HUES64 (cell line): Measurements from ENCODE around the gene KISS1R.

Experiments used
- H3K27ac ChIP-seq: 2 replicates; pipeline ENCODE4 v1.7.0; 2013; ENCODE audit warnings: low read depth, low read length, inconsistent platforms
- H3K27me3 ChIP-seq: 2 replicates; pipeline ENCODE4 v1.6.1; 2013; ENCODE audit warnings: mild to moderate bottlenecking, low read length; ENCODE audit not compliant: insufficient read depth
- H3K36me3 ChIP-seq: 2 replicates; pipeline ENCODE4 v1.6.1; 2013; ENCODE audit warnings: mild to moderate bottlenecking, low read length; ENCODE audit not compliant: insufficient read depth
- H3K4me1 ChIP-seq: 2 replicates; pipeline ENCODE4 v1.6.1; 2013; ENCODE audit warnings: mild to moderate bottlenecking, low read length, moderate library complexity; ENCODE audit not compliant: insufficient read depth
- H3K4me3 ChIP-seq: 2 replicates; pipeline ENCODE4 v1.5.1; 2013; ENCODE audit warnings: mild to moderate bottlenecking, low read length, moderate library complexity
- H3K9ac ChIP-seq: 2 replicates; pipeline ENCODE4 v1.6.1; 2013; ENCODE audit warnings: mild to moderate bottlenecking, low read depth, low read length
- H3K9me3 ChIP-seq: 2 replicates; pipeline ENCODE4 v1.6.1; 2013; ENCODE audit warnings: low read depth, low read length; ENCODE audit not compliant: insufficient read depth
- WGBS: fragments of 150-250, 120-280 bp; methylation state at CpG from one replicate; pipeline ENCODE4 v1.1.7; 2013; ENCODE audit warnings: missing lambda C conversion rate; 5-methylcytosine and 5-hydroxymethylcytosine counted together

KISS1R gene

DNA sequence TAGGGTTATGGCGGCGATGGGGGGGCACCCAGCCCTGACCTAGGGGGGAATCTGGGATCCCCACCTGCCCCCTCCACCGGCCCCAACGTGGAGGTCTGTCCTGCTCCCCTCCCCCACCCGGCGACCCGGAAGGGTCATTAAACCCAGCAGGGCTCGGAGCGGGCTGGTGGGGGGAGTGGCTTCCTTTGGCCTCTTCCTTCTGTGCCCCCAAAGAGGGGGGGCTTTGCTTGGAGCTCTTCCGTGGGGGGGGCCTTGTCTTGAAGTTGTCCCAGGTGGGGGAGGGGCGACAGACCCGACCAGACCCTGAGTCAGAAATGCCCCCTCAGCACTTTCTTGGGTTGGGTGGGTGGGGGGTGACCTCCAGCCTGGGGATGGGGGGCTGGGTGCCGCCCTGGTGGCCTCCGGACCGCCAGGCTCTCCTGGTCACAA, 10.2 kb downstream of the KISS1R start:
- H3K9ac ChIP-seq = no peak overlapping the region
- H3K27ac ChIP-seq = peak overlapping the region; percentile 80
- H3K27me3 ChIP-seq = no peaks in the 10 kb centered on the region

DNA sequence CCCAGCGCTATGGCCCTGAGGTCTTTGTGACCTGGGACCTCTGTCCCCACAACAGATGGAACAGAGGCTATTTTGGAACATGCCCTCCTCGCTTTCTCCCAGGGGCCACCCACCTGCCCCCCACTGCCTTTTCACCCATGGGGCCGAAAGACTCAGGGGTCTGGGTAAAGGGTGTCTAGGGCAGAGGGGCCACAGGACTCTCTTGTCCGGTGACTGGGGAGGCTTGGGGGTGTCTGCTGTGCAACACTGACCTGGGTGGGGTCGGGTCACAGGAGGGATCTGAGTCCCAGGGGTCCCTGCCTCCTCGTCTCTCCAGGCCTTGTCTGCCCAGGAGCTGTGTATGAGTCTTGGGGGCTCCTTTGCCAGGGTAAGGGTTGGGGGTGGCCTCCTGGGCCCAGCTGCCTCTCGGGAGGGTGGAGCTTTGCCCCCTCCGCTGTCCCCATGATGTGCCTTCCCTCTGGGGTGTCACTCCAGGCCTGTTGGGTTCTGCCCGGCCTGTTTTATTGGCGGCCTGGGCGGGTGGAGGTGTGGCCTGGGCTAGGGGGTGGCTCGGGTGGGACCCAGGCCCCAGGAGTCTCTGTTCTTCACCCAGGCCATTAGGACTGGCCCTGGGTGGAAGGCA, 10.8 kb downstream of the KISS1R start:
- H3K27me3 ChIP-seq = no peaks in the 10 kb centered on the region
- no peak overlapping the region for H3K9ac ChIP-seq
- WGBS = 57% methylated on average over 12 of the region's 12 CpGs
- H3K4me1 ChIP-seq = peaks cover 5% of the 10 kb centered on the region
- no peaks in the 10 kb centered on the region for H3K9me3 ChIP-seq
- peak overlapping the region; percentile 88 for H3K4me3 ChIP-seq
- peaks cover 26% of the 10 kb centered on the region for H3K36me3 ChIP-seq
- H3K27ac ChIP-seq = peak overlapping the region; percentile 80

More for the DNA sequence above, 10.2 kb downstream of the KISS1R start:
- H3K4me3 ChIP-seq = peak overlapping the region; percentile 88
- no peaks in the 10 kb centered on the region for H3K9me3 ChIP-seq
- peaks cover 21% of the 10 kb centered on the region for H3K36me3 ChIP-seq
- H3K4me1 ChIP-seq = peaks cover 5% of the 10 kb centered on the region
- 4% methylated on average over 7 of the region's 15 CpGs for WGBS

DNA sequence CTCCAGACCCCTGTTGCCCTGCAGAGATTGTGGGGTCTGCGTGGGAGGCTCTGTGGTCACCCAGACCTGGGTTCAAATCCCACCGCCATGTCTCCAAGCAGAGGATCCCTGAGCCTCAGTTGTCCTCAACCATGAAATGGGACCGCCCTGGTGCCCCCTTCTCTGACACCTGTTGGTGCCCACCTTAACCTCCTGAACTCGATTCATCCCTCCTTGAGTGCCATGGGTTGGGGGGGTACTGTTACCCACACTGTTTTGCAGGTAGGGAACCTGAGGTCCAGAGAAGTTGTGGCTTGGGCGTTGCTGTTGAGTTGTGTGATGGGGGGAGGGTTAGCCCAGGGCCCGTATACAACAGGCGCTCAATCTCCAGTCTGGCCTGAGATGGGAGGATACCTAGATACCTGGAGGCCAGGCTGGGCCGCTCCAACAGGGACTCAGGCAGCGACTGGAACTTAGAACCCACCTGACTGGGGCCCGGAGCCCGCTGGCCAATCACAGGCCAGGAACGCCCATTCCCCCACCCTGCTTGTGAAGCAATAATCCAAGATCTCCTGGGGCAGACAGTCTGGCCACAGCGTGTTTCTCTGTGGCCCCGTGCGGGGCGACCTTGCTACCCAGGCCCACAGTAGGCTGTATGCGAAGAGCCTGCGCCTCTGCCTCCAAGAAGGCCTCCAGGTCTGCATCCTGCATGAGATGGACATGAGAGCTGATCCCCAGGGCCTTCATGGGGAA, 11.5 kb downstream of the KISS1R start:
- Histone ChIP-seq H3K27ac (peak overlapping the region; percentile 80; the same call in 1 of the 2 replicates), H3K27me3 (no peaks in the 10 kb centered on the region), H3K9ac (no peak overlapping the region), H3K4me1 (peaks cover 5% of the 10 kb centered on the region), H3K36me3 (peaks cover 26% of the 10 kb centered on the region), H3K9me3 (no peaks in the 10 kb centered on the region), H3K4me3 (no peak overlapping the region)
- 85% methylated on average over 18 of the region's 18 CpGs for WGBS

DNA sequence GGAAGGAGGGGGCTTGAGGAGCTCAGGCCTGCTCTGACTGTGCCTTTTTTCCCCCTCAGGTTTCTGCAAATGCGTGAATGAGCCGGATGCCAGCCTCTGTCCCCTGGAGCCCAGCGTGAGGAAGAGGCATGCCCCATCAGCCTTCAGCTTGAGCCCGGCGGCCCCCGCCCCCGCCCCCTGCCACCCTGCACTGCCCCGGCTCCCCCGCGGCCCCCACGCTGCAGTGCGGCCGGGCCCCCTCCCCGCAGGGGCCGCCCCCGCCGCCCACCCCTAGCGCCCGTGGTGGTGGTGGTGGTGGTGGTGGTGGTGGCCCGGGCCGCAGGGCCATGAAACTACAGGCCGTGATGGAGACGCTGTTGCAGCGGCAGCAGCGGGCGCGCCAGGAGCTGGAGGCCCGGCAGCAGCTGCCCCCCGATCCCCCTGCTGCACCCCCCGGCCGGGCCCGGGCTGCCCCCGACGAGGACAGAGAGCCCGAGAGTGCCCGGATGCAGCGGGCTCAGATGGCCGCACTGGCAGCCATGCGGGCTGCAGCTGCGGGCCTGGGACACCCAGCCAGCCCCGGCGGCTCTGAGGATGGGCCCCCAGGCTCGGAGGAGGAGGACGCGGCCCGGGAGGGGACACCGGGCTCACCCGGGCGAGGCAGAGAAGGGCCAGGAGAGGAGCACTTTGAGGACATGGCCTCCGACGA, 12.2 kb downstream of the KISS1R start:
- H3K9me3 ChIP-seq = no peaks in the 10 kb centered on the region
- H3K4me3 ChIP-seq = no peak overlapping the region
- peaks cover 26% of the 10 kb centered on the region for H3K36me3 ChIP-seq
- H3K27me3 ChIP-seq = no peaks in the 10 kb centered on the region
- H3K4me1 ChIP-seq = peaks cover 5% of the 10 kb centered on the region
- no peak overlapping the region for H3K27ac ChIP-seq
- 95% methylated on average over 51 of the region's 51 CpGs for WGBS
- H3K9ac ChIP-seq = no peak overlapping the region

DNA sequence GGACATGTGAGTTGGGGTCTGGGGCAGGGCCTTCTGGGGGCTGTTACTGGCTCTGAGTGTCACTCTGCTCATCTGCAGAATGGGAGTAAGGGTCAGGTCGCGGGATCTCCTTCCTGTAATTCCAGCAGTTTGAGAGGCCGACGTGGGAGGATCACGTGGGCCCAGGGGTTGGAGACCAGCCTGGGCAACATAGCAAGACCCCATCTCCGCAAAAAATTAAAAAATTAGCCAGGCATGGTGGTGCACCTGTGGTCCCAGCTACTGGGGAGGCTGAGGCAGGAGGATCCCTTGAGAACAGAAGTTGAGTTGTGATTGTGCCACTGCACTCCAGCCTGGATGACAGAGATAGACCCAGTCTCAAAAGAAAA, 12.7 kb downstream of the KISS1R start:
- Histone ChIP-seq H3K4me3 (no peak overlapping the region), H3K27ac (no peak overlapping the region), H3K4me1 (peaks cover 5% of the 10 kb centered on the region), H3K9me3 (no peaks in the 10 kb centered on the region), H3K36me3 (peaks cover 26% of the 10 kb centered on the region), H3K9ac (no peak overlapping the region), H3K27me3 (no peaks in the 10 kb centered on the region)
- 95% methylated on average over 6 of the region's 6 CpGs for WGBS

DNA sequence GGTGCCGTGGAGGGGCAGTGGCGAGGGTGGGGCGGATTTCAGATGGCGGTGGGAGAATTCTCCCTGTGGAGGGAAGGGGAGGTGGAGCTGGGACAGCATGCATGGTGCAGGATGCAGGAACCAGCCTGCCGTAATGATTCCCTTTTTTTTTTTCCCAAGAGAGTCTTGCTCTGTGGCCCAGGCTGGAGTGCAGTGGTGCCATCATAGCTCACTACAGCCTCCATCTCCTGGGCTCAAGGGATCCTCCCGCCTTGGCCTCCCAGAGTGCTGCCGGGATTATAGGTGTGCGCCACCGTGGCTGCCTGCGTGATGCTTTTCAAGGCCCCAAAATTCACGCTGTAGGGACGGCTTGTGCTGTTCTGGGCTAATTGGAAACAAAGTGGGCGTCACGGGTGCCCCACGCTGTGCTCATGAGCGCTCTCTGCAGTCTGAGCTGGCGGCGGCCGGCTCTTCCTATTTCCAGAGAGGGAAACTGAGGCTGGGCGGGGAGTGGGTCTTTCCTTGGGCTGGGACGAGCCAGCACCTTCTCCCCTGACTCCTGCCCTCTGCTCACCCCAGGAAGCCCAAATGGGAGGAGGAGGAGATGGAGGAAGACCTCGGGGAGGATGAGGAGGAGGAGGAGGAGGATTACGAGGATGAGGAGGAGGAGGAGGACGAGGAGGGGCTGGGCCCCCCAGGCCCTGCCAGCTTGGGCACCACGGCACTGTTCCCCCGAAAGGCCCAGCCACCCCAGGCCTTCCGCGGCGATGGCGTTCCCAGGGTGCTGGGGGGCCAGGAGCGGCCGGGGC, 14.9 kb downstream of the KISS1R start:
- H3K27me3 ChIP-seq = no peaks in the 10 kb centered on the region
- H3K4me1 ChIP-seq = peaks cover 5% of the 10 kb centered on the region
- peaks cover 31% of the 10 kb centered on the region for H3K36me3 ChIP-seq
- H3K27ac ChIP-seq = no peak overlapping the region
- 91% methylated on average over 31 of the region's 32 CpGs for WGBS
- no peak overlapping the region for H3K4me3 ChIP-seq
- no peak overlapping the region for H3K9ac ChIP-seq
- no peaks in the 10 kb centered on the region for H3K9me3 ChIP-seq

DNA sequence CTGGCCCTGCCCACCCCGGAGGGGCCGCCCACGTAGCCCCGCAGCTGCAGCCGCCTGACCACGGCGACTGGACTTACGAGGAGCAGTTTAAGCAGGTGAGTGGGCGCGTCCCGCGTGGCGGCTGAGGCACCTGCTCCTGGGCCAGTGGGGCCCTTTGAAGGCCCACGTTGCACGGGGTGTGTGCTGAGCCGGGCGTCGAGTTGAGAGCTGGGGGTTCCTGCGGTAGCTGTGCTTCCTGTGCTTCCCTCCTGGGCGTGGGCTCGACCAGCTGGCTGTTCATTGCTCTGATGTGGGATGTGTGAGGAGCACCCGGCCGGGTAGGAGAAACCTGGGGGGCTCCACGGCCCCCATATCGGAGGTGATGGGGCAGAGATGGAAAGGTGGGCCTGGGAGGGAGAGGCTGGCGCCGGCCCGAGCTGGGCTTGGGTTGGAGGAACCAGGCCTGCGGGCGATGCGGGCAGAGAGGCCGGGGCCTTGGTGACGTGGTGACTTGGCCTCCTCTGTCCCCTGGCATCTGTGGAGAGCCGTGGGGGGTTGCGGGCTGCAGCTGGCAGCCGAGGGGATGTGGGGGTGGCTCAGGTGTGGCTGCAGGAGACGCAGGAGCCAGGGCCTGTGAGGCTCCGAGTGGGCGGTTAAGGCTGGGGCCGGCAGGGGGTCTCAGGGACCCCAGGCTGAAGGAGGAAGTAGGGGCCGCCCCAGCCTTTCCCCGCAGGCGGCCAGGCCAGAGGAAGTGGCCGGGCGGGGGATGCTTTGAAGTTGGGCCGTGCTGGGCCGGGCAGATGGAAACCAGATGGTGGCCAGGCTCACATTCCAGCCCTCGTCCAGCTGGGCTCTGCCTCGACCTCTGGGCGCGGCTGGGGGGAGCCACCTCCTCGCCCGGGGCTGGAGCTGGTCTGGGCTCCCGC, 15.8 kb downstream of the KISS1R start:
- Histone ChIP-seq H3K4me1 (peaks cover 1% of the 10 kb centered on the region), H3K9ac (0 out of 2 replicates have a peak overlapping the region, but pooled peaks have one; percentile 20), H3K36me3 (peaks cover 36% of the 10 kb centered on the region), H3K27me3 (no peaks in the 10 kb centered on the region), H3K4me3 (no peak overlapping the region), H3K27ac (peak overlapping the region; percentile 46), H3K9me3 (no peaks in the 10 kb centered on the region)
- WGBS = 57% methylated on average over 54 of the region's 54 CpGs

DNA sequence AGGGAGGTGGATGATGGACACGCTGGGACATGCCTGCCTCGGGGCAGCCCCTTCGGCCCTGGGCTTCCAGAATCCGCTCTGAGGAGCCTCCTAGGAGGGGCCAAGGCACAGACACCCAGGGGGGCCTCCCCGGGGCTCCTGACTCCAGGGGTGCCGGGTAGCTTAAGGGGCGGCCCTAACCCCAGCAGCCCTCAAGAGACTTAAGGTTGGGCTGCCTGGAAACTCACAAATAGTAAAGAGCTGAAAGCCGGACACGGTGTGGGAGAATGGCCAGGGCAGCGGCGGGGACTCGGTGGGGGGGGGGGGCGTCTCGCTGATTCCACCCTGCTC, 16.4 kb downstream of the KISS1R start:
- H3K27ac ChIP-seq = peak overlapping the region; percentile 41; the same call in 1 of the 2 replicates
- peaks cover 42% of the 10 kb centered on the region for H3K36me3 ChIP-seq
- no peaks in the 10 kb centered on the region for H3K27me3 ChIP-seq
- no peak overlapping the region for H3K4me3 ChIP-seq
- H3K9me3 ChIP-seq = no peaks in the 10 kb centered on the region
- 70% methylated on average over 12 of the region's 14 CpGs for WGBS
- H3K9ac ChIP-seq = no peak overlapping the region
- H3K4me1 ChIP-seq = no peaks in the 10 kb centered on the region; the same call in none of the 2 replicates

DNA sequence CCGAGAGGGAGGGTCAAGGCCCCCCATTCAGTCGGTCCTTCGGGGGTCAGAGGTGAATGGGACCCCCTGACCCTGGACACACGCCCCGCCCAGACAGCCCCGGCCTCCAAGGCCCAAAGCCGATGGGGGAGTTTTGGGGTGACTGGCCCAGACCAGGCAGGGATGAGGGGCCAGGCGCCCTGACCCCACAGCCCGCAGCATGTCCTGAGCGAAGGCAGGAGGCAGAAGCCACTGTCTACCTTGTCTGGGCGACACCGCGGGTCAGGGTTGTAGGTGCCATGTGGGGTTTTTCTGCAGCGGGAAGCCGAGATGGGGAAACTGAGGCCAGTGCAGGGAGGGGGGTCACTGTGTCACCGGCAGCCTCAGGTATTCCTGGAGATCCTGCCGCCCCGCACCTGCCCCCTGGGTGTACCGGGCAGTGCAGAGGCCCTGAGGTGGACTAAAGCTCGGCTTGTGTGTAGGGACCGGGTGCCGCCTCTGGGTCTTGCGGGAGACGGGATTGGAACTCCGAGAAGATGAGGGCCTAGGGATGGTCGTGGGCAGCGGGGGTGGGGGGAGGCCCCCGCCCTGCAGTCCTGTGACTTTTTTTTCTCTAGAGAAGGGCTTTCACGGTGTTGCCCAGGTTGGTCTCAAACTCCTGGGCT, 17.2 kb downstream of the KISS1R start:
- peaks cover 44% of the 10 kb centered on the region for H3K36me3 ChIP-seq
- no peaks in the 10 kb centered on the region; the same call in 1 of the 2 replicates for H3K4me1 ChIP-seq
- no peaks in the 10 kb centered on the region for H3K27me3 ChIP-seq
- H3K9ac ChIP-seq = no peak overlapping the region
- no peaks in the 10 kb centered on the region for H3K9me3 ChIP-seq
- 93% methylated on average over 29 of the region's 29 CpGs for WGBS
- H3K27ac ChIP-seq = no peak overlapping the region
- H3K4me3 ChIP-seq = no peak overlapping the region
